Effector memory CD8-positive, alpha-beta T cell (primary cell): ENCODE data around the gene TRERF1.

Source experiments
- ATAC-seq: fragments of 150-1000 bp; cut with Tn5 transposase; replicated peaks from 2 replicates; pipeline ENCODE4 v1.10.0; 2021; ENCODE audit warnings: mild to moderate bottlenecking, moderate library complexity
- DNase-seq, 3 experiments: peaks; one replicate each; pipeline ENCODE4 v3.0.0; 2021
- H3K27ac Mint-ChIP-seq, 2 donors: one replicate each; pipeline ENCODE4 v1.8.0; 2022; ENCODE audit warnings: mild to moderate bottlenecking in 2 of 2, mixed read lengths in 2 of 2, moderate library complexity in 2 of 2
- H3K27me3 Mint-ChIP-seq, 2 donors: one replicate each; pipeline ENCODE4 v1.8.0; 2022; ENCODE audit warnings: mixed read lengths in 2 of 2
- H3K36me3 Mint-ChIP-seq: one replicate; pipeline ENCODE4 v1.8.0; 2022; ENCODE audit warnings: mild to moderate bottlenecking, moderate library complexity, mixed read lengths; ENCODE audit not compliant: insufficient read depth
- H3K4me1 Mint-ChIP-seq, 2 donors: one replicate each; pipeline ENCODE4 v1.8.0; 2022; ENCODE audit warnings: low read depth in 2 of 2, mixed read lengths in 2 of 2
- H3K4me3 Mint-ChIP-seq, 2 donors: one replicate each; pipeline ENCODE4 v1.8.0; 2022; ENCODE audit warnings: mild to moderate bottlenecking in 2 of 2, mixed read lengths in 2 of 2, moderate library complexity in 2 of 2
- H3K9me3 Mint-ChIP-seq, 2 donors: one replicate each; pipeline ENCODE4 v1.8.0; 2022; ENCODE audit warnings: mixed read lengths in 2 of 2

Gene TRERF1

DNA sequence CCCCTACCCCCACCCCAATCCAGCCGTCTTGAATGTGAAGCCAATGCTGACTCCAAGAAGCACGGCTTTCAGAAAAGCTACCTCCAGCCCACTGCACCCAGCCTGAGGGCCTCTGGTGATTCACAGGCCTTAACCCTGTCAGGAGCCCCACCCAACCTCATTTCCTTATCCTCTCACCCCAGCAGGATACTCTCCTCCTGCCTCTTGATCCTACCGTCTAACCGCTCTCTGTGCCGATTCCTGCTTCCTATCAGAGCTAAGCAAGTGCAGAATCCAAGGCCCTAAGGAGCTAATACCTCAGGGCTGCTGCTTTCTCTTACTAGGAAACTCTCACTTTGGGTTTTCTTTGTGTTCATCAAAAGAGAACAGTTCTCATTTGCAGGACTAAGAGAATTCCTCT is 47.2 kb downstream of the TRERF1 start:
- Mint-ChIP-seq H3K27me3 (no peaks in the 10 kb centered on the region), H3K36me3 (peaks cover 4% of the 10 kb centered on the region), H3K27ac (peak overlapping the region; percentile 84 to 92), H3K4me3 (peak overlapping the region; percentile 66 to 77), H3K9me3 (no peaks in the 10 kb centered on the region), H3K4me1 (peaks cover 66 to 79% of the 10 kb centered on the region in 2 donors)
- DNase-seq: no peak
- ATAC-seq: peak; percentile 72

DNA sequence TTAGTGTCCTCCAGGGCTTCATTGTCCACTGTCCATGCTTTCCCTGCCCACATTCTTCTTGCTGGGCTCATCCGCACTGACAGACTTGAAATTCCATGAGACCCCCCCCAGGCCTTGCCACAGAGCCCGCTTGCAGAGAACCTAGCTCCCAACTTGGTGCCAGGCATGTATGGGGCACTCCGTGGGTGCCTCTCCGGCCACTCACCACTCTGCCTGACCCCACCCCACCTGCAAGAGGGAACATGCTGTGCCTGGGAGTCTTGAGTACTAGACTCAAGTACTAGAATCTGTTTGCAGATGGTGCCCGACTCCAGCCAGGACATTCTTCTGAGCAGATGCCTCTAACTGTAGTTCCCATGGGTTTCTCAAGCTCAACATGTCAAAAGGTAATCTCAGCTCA is 47.9 kb downstream of the TRERF1 start:
- ATAC-seq (no peak), DNase-seq (no peak)
- Mint-ChIP-seq H3K9me3 (no peaks in the 10 kb centered on the region), H3K27ac (peak overlapping the region; percentile 84 to 92), H3K27me3 (no peaks in the 10 kb centered on the region), H3K36me3 (peaks cover 7% of the 10 kb centered on the region), H3K4me1 (peaks cover 67 to 79% of the 10 kb centered on the region in 2 donors), H3K4me3 (peak overlapping the region; percentile 66 to 77)

DNA sequence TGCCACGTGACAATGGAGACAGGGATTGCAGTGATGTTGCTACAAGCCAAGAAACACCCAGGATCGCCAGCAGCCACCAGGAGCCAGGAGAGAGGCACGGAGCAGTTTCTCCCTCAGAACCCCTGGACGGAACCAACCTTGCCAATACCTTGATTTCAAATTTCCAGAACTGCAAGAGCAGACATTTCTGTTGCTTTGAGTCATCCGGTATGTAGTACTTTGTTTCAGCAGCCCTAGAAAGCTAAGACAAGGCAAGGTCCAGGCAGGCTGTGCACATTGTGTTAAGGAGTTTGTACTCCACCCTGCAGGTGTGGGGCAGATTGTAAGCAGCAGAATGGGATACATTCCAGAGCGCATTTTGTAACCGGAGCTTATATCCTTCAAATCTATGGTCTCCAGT is 48.3 kb downstream of the TRERF1 start:
- peaks cover 71 to 83% of the 10 kb centered on the region in 2 donors for H3K4me1 Mint-ChIP-seq
- H3K9me3 Mint-ChIP-seq: no peaks in the 10 kb centered on the region
- H3K36me3 Mint-ChIP-seq: peaks cover 10% of the 10 kb centered on the region
- H3K27ac Mint-ChIP-seq: peak overlapping the region; percentile 84 to 92
- no peak for DNase-seq
- H3K4me3 Mint-ChIP-seq: peak overlapping the region; percentile 75 to 77
- no peak for ATAC-seq
- H3K27me3 Mint-ChIP-seq: no peaks in the 10 kb centered on the region

DNA sequence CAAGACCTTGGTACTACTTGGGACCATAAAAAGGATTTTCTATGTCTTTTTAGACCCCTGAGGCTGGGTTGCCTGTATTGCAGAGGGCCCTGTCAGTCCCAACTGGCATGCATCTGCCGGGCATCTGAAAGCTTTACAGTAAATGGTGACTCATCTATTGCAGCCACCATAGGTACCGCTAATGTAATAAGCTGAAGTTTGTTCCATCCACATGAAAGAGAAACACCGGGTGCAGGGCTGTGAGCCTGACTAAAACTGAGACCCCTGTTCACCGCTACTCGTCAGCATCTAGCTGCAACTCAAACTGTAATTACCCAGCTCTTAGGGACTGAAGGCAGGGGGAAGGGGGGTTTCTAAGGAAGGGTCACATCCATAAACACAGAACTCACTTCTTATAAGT is 49.5 kb downstream of the TRERF1 start:
- ATAC-seq (peak; percentile 82), DNase-seq (peak in 1 of 3 experiments; percentile 22)
- Mint-ChIP-seq H3K9me3 (no peaks in the 10 kb centered on the region), H3K27ac (peak overlapping the region; percentile 84 to 92), H3K4me3 (peak overlapping the region; percentile 75 to 77), H3K4me1 (peaks cover 71 to 82% of the 10 kb centered on the region in 2 donors), H3K27me3 (no peaks in the 10 kb centered on the region), H3K36me3 (peaks cover 10% of the 10 kb centered on the region)

DNA sequence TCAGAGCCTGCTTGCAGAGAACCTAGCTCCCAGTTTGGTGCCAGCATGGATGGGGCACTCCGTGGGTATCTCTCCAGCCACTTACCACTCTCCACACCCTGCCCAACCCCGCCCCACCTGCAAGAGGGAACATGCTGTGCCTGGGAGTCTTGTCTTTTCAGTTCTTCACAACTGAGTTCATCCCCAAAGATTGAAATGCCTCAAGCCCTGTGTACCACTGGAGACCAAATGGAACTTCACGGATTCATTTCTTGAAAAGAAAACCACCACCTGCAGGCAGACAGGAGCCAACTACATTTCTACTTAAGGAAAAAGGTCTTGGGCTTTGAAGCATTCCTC is 50.1 kb downstream of the TRERF1 start:
- Mint-ChIP-seq H3K27me3 (no peaks in the 10 kb centered on the region), H3K27ac (peak overlapping the region in 1 of 2 donors; percentile 92), H3K9me3 (no peaks in the 10 kb centered on the region), H3K4me1 (peaks cover 70 to 81% of the 10 kb centered on the region in 2 donors), H3K36me3 (peaks cover 10% of the 10 kb centered on the region), H3K4me3 (peak overlapping the region; percentile 12 to 51)
- DNase-seq (no peak), ATAC-seq (no peak)

DNA sequence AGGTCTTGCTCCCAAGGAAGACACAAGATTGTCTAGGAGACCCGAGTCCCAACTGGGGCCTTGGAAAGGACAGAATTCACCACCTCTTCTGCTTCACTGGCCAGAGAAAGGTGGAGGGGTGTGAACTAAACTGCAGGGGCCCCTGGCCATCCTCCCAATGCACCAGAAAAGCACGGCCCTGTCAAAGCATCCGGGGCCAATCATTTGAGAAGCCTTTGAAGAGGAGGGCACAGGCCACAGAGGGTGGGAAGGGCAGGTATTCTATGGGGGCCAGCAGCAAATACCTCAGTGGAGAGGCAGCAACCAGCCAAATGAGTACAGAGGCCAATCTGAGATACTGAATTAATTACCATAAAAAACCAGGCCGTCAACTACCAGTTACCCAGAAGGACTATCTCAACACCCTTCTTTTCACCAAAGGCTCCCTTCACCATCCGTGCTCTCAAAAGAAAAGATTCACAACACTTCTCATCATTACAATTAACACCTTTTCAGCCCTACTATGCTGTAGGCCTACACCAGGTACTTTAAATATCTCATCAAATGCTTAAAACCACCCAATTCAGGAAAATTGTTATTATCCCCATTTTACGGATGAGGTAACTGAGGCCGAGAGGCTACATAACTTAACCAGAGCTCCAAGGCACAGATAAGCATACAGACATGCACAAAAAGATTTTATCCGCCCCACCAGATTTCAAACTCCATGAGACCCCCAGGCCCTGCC is 50.7 kb downstream of the TRERF1 start:
- Mint-ChIP-seq H3K27ac (peak overlapping the region in 1 of 2 donors; percentile 6), H3K36me3 (peaks cover 10% of the 10 kb centered on the region), H3K27me3 (no peaks in the 10 kb centered on the region), H3K4me3 (peak overlapping the region; percentile 12 to 51), H3K9me3 (no peaks in the 10 kb centered on the region), H3K4me1 (peaks cover 67 to 80% of the 10 kb centered on the region in 2 donors)
- ATAC-seq: no peak
- DNase-seq: no peak

DNA sequence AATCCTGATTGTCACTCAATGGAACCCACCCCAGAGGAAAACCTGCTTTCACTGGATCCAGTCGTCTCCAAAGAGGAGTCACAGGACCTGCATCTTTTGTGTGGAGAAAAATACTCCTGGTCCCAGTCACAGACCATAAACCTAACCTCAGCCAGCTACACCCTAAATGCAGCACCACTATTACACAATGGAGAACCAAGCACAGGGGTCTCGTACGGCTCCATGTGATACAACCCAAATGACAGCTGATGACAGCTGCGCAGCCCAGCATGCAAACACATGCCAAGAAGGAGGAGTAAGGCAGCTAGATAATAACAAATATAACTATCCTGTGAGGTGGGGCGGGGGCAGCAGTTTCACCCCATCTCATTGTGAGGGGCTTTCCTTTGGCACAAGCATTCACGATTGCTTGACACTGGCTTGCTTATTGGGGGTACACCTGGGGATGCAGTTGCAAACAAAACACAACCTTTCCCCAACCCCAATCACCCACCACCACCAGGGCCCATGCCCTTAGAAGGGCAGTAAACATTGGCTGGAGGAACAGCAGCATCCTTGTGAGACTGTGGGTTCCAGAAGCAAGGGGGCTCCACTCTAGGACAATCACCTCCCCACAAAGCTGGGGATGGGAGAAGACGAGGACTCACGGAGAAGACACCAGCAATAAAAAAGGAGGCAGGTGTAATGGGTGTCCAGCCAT is 51.5 kb downstream of the TRERF1 start:
- Mint-ChIP-seq H3K9me3 (no peaks in the 10 kb centered on the region), H3K4me3 (no peak overlapping the region), H3K36me3 (peaks cover 10% of the 10 kb centered on the region), H3K4me1 (peaks cover 72 to 84% of the 10 kb centered on the region in 2 donors), H3K27me3 (no peaks in the 10 kb centered on the region), H3K27ac (peak overlapping the region in 1 of 2 donors; percentile 22)
- ATAC-seq (no peak), DNase-seq (no peak)

DNA sequence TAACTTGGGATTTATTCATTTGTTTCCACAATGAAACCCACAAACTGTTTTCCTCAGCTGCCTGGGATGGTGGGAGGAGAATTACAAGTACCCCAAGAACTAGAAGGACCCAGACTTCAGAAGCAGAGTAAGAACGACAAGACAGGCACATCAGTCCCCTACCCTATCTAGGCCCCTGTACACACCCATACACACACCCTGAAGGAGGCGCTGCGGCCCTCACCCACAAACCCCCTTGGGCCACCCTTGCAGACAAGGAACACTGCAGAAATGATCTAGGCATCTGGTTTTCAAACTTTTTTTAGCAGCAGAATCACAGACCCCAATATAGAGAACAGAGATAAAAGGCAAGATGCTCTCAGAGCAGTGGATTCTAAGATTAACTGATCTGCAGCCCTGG is 55.0 kb downstream of the TRERF1 start:
- no peaks in the 10 kb centered on the region for H3K9me3 Mint-ChIP-seq
- H3K4me3 Mint-ChIP-seq: no peak overlapping the region
- DNase-seq: no peak
- peaks cover 6% of the 10 kb centered on the region for H3K36me3 Mint-ChIP-seq
- H3K4me1 Mint-ChIP-seq: peaks cover 68 to 87% of the 10 kb centered on the region in 2 donors
- peak overlapping the region in 1 of 2 donors; percentile 30 for H3K27ac Mint-ChIP-seq
- peak; percentile 39 for ATAC-seq
- no peaks in the 10 kb centered on the region for H3K27me3 Mint-ChIP-seq

DNA sequence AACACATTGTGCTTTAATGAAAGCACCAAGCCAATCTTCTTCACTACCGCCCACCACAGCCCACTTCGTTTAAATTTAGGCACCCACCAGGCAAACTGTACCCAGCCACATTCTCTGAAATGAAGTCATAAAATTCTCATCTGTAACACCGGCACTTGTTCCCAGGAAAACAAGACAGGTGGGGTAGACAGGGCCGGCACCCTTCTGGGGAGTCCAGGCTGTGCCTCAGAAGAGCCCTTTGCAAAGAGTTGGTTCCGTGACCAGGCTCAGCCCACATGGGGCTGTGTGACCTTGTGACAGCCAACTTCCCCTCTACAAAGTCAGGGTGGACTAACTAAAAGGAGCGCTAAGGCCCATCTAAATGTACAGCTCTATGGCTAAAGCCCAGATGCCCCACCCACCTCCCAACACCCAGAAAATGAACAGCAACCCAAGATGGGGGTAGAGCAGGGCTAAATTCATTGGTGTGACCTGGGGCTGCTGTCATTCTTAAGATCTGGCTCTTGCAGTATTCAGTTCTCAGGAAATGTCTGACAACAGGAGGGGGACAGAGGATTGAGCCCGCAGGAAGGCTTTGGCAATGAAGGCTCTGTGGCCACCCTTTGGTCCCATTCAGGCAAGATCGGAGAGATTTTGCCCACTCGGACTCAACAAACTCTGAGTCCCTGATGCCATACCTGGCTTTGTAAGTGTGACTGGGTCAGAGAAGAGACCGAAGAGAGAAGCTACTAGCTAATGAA is 56.7 kb downstream of the TRERF1 start:
- Mint-ChIP-seq H3K4me1 (peaks cover 70 to 90% of the 10 kb centered on the region in 2 donors), H3K36me3 (peaks cover 10% of the 10 kb centered on the region), H3K27ac (peak overlapping the region; percentile 88 to 92), H3K27me3 (no peaks in the 10 kb centered on the region), H3K9me3 (no peaks in the 10 kb centered on the region), H3K4me3 (peak overlapping the region; percentile 48 to 52)
- DNase-seq (no peak), ATAC-seq (no peak)

DNA sequence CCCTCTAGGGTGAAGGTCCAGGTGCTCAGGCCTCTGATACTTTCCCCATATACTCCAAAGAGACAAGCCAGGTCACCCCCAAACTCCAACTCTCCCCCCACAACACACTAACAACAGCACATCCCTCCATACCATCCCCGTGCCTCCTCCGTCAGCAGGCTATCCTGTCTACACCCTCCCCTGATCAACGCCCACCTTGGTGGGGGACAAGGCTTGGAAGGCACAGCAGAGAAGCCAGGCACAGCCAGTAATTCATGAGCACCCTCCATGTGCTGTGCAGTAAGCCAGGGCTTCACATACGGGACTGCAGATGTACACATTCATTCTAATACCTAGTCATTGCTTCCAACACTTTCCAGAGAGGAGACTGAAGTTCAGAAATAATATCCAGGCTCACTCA is 57.6 kb downstream of the TRERF1 start:
- peak overlapping the region; percentile 39 to 52 for H3K4me3 Mint-ChIP-seq
- peak overlapping the region; percentile 67 to 92 for H3K27ac Mint-ChIP-seq
- H3K27me3 Mint-ChIP-seq: no peaks in the 10 kb centered on the region
- DNase-seq (no peak), ATAC-seq (no peak)
- H3K9me3 Mint-ChIP-seq: no peaks in the 10 kb centered on the region
- H3K36me3 Mint-ChIP-seq: peaks cover 15% of the 10 kb centered on the region
- peaks cover 74 to 89% of the 10 kb centered on the region in 2 donors for H3K4me1 Mint-ChIP-seq

DNA sequence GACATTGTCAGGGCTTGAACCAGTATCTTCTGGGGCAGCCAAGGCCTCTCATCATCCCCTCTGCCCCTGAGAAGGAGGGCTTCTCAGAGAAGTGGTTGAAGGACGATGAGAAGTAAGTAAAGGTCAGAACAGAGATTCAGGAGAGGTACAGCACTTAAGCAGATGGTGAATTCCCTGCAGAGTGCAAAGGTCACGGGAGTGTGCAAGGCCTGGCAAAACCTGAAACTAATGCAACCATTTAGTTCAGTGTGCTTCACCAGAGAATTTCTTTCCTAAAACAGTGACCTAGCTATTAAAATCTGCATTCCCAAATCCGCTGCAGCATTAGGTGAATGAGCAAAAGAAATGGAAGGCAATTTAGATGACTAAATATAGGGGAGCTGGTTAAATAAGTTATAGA is 58.4 kb downstream of the TRERF1 start:
- Mint-ChIP-seq H3K36me3 (peaks cover 9% of the 10 kb centered on the region), H3K4me1 (peaks cover 73 to 89% of the 10 kb centered on the region in 2 donors), H3K27me3 (no peaks in the 10 kb centered on the region), H3K27ac (peak overlapping the region; percentile 39 to 95), H3K4me3 (peak overlapping the region in 1 of 2 donors; percentile 52), H3K9me3 (no peaks in the 10 kb centered on the region)
- DNase-seq (no peak), ATAC-seq (no peak)

DNA sequence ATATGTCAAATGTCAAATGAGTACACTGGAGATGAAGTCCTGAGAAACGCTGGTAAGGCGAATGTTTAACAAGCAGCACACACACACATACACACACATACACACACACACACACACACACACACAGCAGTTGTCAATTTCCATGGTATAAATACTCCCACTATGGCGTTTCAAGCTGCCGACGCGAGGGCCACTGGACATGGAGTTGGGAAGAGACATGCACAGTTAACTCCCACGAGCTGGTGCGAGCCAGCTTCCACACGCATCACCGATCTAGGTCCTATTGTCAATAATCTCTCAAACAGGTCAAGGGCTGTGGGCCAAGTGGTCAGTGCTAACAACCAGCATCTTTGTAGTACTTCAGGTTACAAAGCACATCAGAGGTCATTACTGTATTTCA is 58.9 kb downstream of the TRERF1 start:
- ATAC-seq (no peak), DNase-seq (no peak)
- no peaks in the 10 kb centered on the region for H3K27me3 Mint-ChIP-seq
- H3K4me1 Mint-ChIP-seq: peaks cover 77 to 91% of the 10 kb centered on the region in 2 donors
- H3K4me3 Mint-ChIP-seq: peak overlapping the region in 1 of 2 donors; percentile 23
- peaks cover 9% of the 10 kb centered on the region for H3K36me3 Mint-ChIP-seq
- H3K27ac Mint-ChIP-seq: peak overlapping the region; percentile 39 to 95
- H3K9me3 Mint-ChIP-seq: no peaks in the 10 kb centered on the region

DNA sequence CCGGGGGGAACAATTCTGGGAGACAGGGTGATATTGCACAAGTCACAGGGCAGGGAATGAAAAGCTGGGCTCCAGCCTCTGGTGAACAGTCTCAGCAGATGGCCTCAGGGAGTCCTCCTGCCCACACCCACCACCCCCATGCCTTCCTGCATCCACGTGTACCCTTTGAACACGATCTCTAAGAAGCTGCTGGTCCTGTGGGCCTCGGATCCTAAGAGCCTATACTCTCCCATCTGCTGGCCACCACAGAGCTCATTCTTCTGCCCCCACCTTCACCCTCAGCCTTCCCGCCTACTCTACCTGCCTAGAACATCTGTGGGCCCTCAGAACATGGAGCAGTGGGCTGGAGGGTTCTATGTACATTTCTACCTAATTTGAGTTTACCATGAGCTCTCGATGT is 60.3 kb downstream of the TRERF1 start:
- DNase-seq: no peak
- peak overlapping the region; percentile 57 to 74 for H3K4me3 Mint-ChIP-seq
- H3K4me1 Mint-ChIP-seq: peaks cover 77 to 93% of the 10 kb centered on the region in 2 donors
- no peaks in the 10 kb centered on the region for H3K27me3 Mint-ChIP-seq
- ATAC-seq: no peak
- peak overlapping the region; percentile 95 to 97 for H3K27ac Mint-ChIP-seq
- H3K36me3 Mint-ChIP-seq: peaks cover 9% of the 10 kb centered on the region
- no peaks in the 10 kb centered on the region for H3K9me3 Mint-ChIP-seq
